Sigmoid colon (tissue), 7 donors: ENCODE data around the gene SLC48A1. TPM values are rescaled to one million over a fixed set of nuclear protein-coding genes. Genes with fewer than 3 reads are reported as not detected.
A peak's percentile ranks its signal among the peaks of the same experiment; 100 is the strongest.

Experiments
- DNase-seq: peaks from one replicate; pipeline ENCODE4 v3.0.0-alpha.2; 2019
- H3K27ac ChIP-seq, 4 donors: fragments of 200-600 bp; sonication (generic); one replicate each; pipeline ENCODE4 v1.5.1; 2016 to 2019; ENCODE audit warnings: mild to moderate bottlenecking in 1 of 4
- H3K27me3 ChIP-seq, 3 donors: fragments of 200-600 bp; sonication (generic); one replicate each; pipeline ENCODE4 v1.5.1; 2019; ENCODE audit warnings: mild to moderate bottlenecking in 1 of 3
- H3K36me3 ChIP-seq, 4 donors: fragments of 200-600 bp; sonication (generic); one replicate each; pipeline ENCODE4 v1.5.1; 2016 to 2019
- H3K4me1 ChIP-seq, 4 donors: fragments of 200-600 bp; sonication (generic); one replicate each; pipeline ENCODE4 v1.5.1; 2017 to 2019
- H3K4me3 ChIP-seq, 4 donors: fragments of 200-600 bp; sonication (generic); one replicate each; pipeline ENCODE4 v1.5.1; 2017 to 2019; ENCODE audit warnings: mild to moderate bottlenecking in 2 of 4, moderate library complexity in 1 of 4
- H3K9me3 ChIP-seq, 4 donors: fragments of 200-600 bp in 3 of 4; sonication (generic) in 3 of 4; one replicate each; pipeline versions ENCODE4 v1.5.1 to v1.6.1; 2013 to 2019
- CTCF ChIP-seq, 4 experiments: fragments of 450-650 bp in 3 of 4; fragments of 200-600 bp in 1 of 4; IDR thresholded peaks; one replicate each; pipeline ENCODE4 v1.5.1; 2016 to 2019; ENCODE audit warnings: antibody characterized with exemption in 4 of 4, mild to moderate bottlenecking in 3 of 4, moderate library complexity in 2 of 4
- EP300 ChIP-seq, 4 donors: sonication (generic); formaldehyde crosslinking; IDR thresholded peaks; one replicate each; pipeline ENCODE4 v1.6.1; 2017; ENCODE audit warnings: antibody characterized with exemption in 4 of 4
- POLR2A ChIP-seq, 2 donors: fragments of 450-650 bp; IDR thresholded peaks; one replicate each; pipeline ENCODE4 v1.6.1; 2016; ENCODE audit warnings: antibody characterized with exemption in 2 of 2, mild to moderate bottlenecking in 2 of 2, moderate library complexity in 2 of 2
- POLR2AphosphoS5 ChIP-seq, 4 donors: sonication (generic); formaldehyde crosslinking; IDR thresholded peaks; one replicate each; pipeline ENCODE4 v1.6.1; 2017; ENCODE audit warnings: antibody characterized with exemption in 4 of 4
- WGBS, 2 donors: extraction: QIAGEN DNeasy Blood & Tissue Kit; methylation state at CpG; one replicate each; pipeline ENCODE4 v1.1.7; 2013; 5-methylcytosine and 5-hydroxymethylcytosine counted together
- intact Hi-C: fragments of 100-400 bp; cut with DNase I; formaldehyde crosslinking; loops from one replicate; pipeline ENCODE4 v1.15.1; 2023
- polyA plus RNA-seq, 3 donors: library from polyadenylated mRNA; stranded (reverse); fragments of 200-250 nt; gene quantifications; one replicate each; pipeline ENCODE4 v1.2.3, GENCODE V29; 2013
- total RNA-seq, 4 donors: library from RNA; depleted of rRNA; stranded (reverse); fragments of >200 nt; gene quantifications; one replicate each; pipeline ENCODE4 v1.1.0, GENCODE V29; 2016
- donor health status: healthy with polysubstance abuse.
- donor health status: Bipolar disorder and iron deficiency.
- donor health status: healthy.

SLC48A1 gene
- total and polyA plus RNA-seq, 7 donors, result 6.9 to 46.6 (median 30.3) TPM

- DNase-seq, result no peak
- Histone ChIP-seq H3K27ac (peak overlapping the region; percentile 98 to 99 (median 99)), H3K36me3 (no peaks in the 10 kb centered on the region), H3K9me3 (no peaks in the 10 kb centered on the region), H3K4me3 (peak overlapping the region; percentile 64 to 84 (median 81)), H3K4me1 (peaks cover 2 to 87% (median 82%) of the 10 kb centered on the region in 4 donors), H3K27me3 (no peaks in the 10 kb centered on the region)
- TF ChIP-seq CTCF (IDR thresholded peaks at IDR 0.05) (no peak), EP300 (IDR thresholded peaks at IDR 0.05) (no peak), POLR2A (IDR thresholded peaks at IDR 0.05) (no peak), POLR2AphosphoS5 (IDR thresholded peaks at IDR 0.05) (no peak)
- 63 to 90% methylated on average over 3 of the region's 3 CpGs for WGBS, 2 donors
- intact Hi-C loops, result loop anchor here (10.0 kb wide), 1 partner anchor 1433 kb away; no protein-coding TSS in a partner anchor
These were observed 45.0 kb downstream of the SLC48A1 start for GRCh38 chr12:47818007-47818376.

GRCh38 chr12:47818467-47819137, 45.6 kb downstream of the SLC48A1 start:
- Histone ChIP-seq H3K27me3 (no peaks in the 10 kb centered on the region), H3K9me3 (no peaks in the 10 kb centered on the region), H3K4me1 (peaks cover 2 to 87% (median 82%) of the 10 kb centered on the region in 4 donors), H3K36me3 (no peaks in the 10 kb centered on the region), H3K27ac (peak overlapping the region; percentile 98 to 99 (median 99)), H3K4me3 (peak overlapping the region; percentile 64 to 84 (median 81))
- 21 to 56% methylated on average over 23 of the region's 23 CpGs for WGBS, 2 donors
- intact Hi-C loops, result loop anchor here (10.0 kb wide), 1 partner anchor 1434 kb away; no protein-coding TSS in a partner anchor
- peak; percentile 82 for DNase-seq
- no peak for TF ChIP-seq CTCF (IDR thresholded peaks at IDR 0.05)
- peak in 1 of 4 donors; percentile 47 for TF ChIP-seq POLR2AphosphoS5 (IDR thresholded peaks at IDR 0.05)
- TF ChIP-seq EP300 (IDR thresholded peaks at IDR 0.05), result no peak

GRCh38 chr12:47819138-47819895, 46.3 kb downstream of the SLC48A1 start:
- Histone ChIP-seq H3K9me3 (no peaks in the 10 kb centered on the region), H3K27ac (peak overlapping the region; percentile 98 to 99 (median 99)), H3K36me3 (no peaks in the 10 kb centered on the region), H3K4me1 (peaks cover 2 to 87% (median 82%) of the 10 kb centered on the region in 4 donors), H3K4me3 (peak overlapping the region; percentile 64 to 84 (median 81)), H3K27me3 (no peaks in the 10 kb centered on the region)
- intact Hi-C loops, result loop anchor here (10.0 kb wide), 1 partner anchor 1435 kb away; no protein-coding TSS in a partner anchor
- peak; percentile 85 for DNase-seq
- 1% methylated on average over 77 of the region's 77 CpGs for WGBS, 2 donors
- TF ChIP-seq CTCF (IDR thresholded peaks at IDR 0.05), result peak in 1 of 4 experiments; percentile 18
- peak in 2 of 4 donors; percentile 52 to 72 for TF ChIP-seq POLR2AphosphoS5 (IDR thresholded peaks at IDR 0.05)
- TF ChIP-seq EP300 (IDR thresholded peaks at IDR 0.05), result no peak
- TF ChIP-seq POLR2A (IDR thresholded peaks at IDR 0.05), result no peak

- 0% methylated on average over 58 of the region's 58 CpGs for WGBS, 2 donors
- TF ChIP-seq CTCF (IDR thresholded peaks at IDR 0.05) (no peak), POLR2AphosphoS5 (IDR thresholded peaks at IDR 0.05) (peak; percentile 39 to 84 (median 62)), EP300 (IDR thresholded peaks at IDR 0.05) (no peak)
- Histone ChIP-seq H3K4me3 (peak within 1 kb of the TSS; percentile 64 to 84 (median 81)), H3K27me3 (no peaks in the 10 kb centered on the region), H3K9me3 (no peaks in the 10 kb centered on the region), H3K36me3 (no peaks in the 10 kb centered on the region), H3K4me1 (peaks cover 2 to 87% (median 82%) of the 10 kb centered on the region in 4 donors), H3K27ac (peak within 1 kb of the TSS; percentile 98 to 99 (median 99))
- intact Hi-C loops, result loop anchor here (10.0 kb wide), 2 partner anchors 735 to 1435 kb away; no protein-coding TSS in a partner anchor
- peak; percentile 96 for DNase-seq
These were observed 47.0 kb downstream of the SLC48A1 start, which contains the start of gene HDAC7 for GRCh38 chr12:47819896-47820630. Gene HDAC7 (minus strand): TSS chr12:47819903. CDS start chr12:47819785, 118 bp downstream.
